ENCODE data around the gene CEP250.
"Not testable (repeated sequence)": the region's sequence is repeated elsewhere in the genome, so short reads cannot be mapped to it uniquely, and the experiment has no call there.

CEP250 gene

GRCh38 chr20:35454881-35455609 is at the start of gene CEP250:
CEP250 (plus strand) TSS chr20:35455598; CDS start chr20:35462368, 6,770 bp downstream.
- peak; percentile 91 to 93 for DNase-seq

GRCh38 chr20:35405775-35406174 is 49.6 kb upstream of the CEP250 start:
- DNase-seq, result no peak

- no peak for DNase-seq
Observed at GRCh38 chr20:35408270-35408669, 47.1 kb upstream of the CEP250 start.

- DNase-seq, result no peak
Observed at GRCh38 chr20:35409542-35409941, 45.9 kb upstream of the CEP250 start.

- DNase-seq, result no peak
Observed at GRCh38 chr20:35410613-35411012, 44.8 kb upstream of the CEP250 start.

GRCh38 chr20:35421322-35421721 is 34.1 kb upstream of the CEP250 start:
- no peak for DNase-seq

GRCh38 chr20:35431621-35432429 is 23.6 kb upstream of the CEP250 start:
- DNase-seq, result no peak

- DNase-seq, result no peak
Observed at GRCh38 chr20:35432430-35432735, 23.0 kb upstream of the CEP250 start.

GRCh38 chr20:35433337-35433736 is 22.1 kb upstream of the CEP250 start:
- no peak for DNase-seq

- no peak for DNase-seq
Observed at GRCh38 chr20:35434085-35435005, 21.1 kb upstream of the CEP250 start.

GRCh38 chr20:35436177-35436573 is 19.2 kb upstream of the CEP250 start:
- no peak for DNase-seq

GRCh38 chr20:35437599-35437998 is 17.8 kb upstream of the CEP250 start:
- DNase-seq, result no peak

GRCh38 chr20:35443003-35443402 is 12.4 kb upstream of the CEP250 start:
- DNase-seq, result no peak

GRCh38 chr20:35444226-35444625 is 11.2 kb upstream of the CEP250 start:
- DNase-seq, result no peak

GRCh38 chr20:35446356-35447078 is 8.9 kb upstream of the CEP250 start:
- no peak for DNase-seq

GRCh38 chr20:35447082-35447789 is 8.2 kb upstream of the CEP250 start:
- DNase-seq, result peak; percentile 98

GRCh38 chr20:35448788-35449373 is 6.5 kb upstream of the CEP250 start:
- no peak for DNase-seq

GRCh38 chr20:35449855-35450254 is 5.5 kb upstream of the CEP250 start:
- not testable (repeated sequence) for DNase-seq

- DNase-seq, result no peak
Observed at GRCh38 chr20:35451295-35451694, 4.1 kb upstream of the CEP250 start.

GRCh38 chr20:35453647-35454046 is 1.8 kb upstream of the CEP250 start:
- DNase-seq, result no peak

- not testable (repeated sequence) for DNase-seq
Observed at GRCh38 chr20:35456700-35457099, 1.3 kb downstream of the CEP250 start.
